MM.1S (cell line): Measurements from ENCODE around the gene ZBTB46.

ENCODE experiments used
- DNase-seq: peaks from one replicate; pipeline ENCODE4 v3.0.0-alpha.2; 2015
- H2AFZ ChIP-seq: fragments of 300-600 bp; sonication (generic); 2 replicates; pipeline ENCODE4 v1.6.0; 2016; ENCODE audit warnings: antibody characterized with exemption, low read length
- H3F3A ChIP-seq: fragments of 300-600 bp; sonication (generic); 2 replicates; pipeline ENCODE4 v1.6.1; 2016; ENCODE audit warnings: mild to moderate bottlenecking, antibody characterized with exemption, low read length, moderate library complexity, mixed read lengths; ENCODE audit not compliant: insufficient read depth
- H3K27ac ChIP-seq: fragments of 300-600 bp; sonication (generic); 2 replicates; pipeline ENCODE4 v1.5.1; 2016; ENCODE audit warnings: mild to moderate bottlenecking, low read length
- H3K27me3 ChIP-seq: fragments of 300-600 bp; sonication (generic); replicated peaks from 2 replicates; pipeline ENCODE4 v1.6.0; 2016; ENCODE audit warnings: low read length; ENCODE audit not compliant: insufficient read depth
- H3K36me3 ChIP-seq: fragments of 300-600 bp; sonication (generic); replicated peaks from 2 replicates; pipeline ENCODE4 v1.6.1; 2016; ENCODE audit warnings: mild to moderate bottlenecking, low read length, mixed read lengths; ENCODE audit not compliant: insufficient read depth
- H3K4me1 ChIP-seq: fragments of 300-600 bp; sonication (generic); 2 replicates; pipeline ENCODE4 v1.6.1; 2016; ENCODE audit warnings: low read length, mixed read lengths
- H3K4me2 ChIP-seq: fragments of 300-600 bp; sonication (generic); 2 replicates; pipeline ENCODE4 v1.6.0; 2016; ENCODE audit warnings: low read depth, low read length
- H3K4me3 ChIP-seq: fragments of 300-600 bp; sonication (generic); 2 replicates; pipeline ENCODE4 v1.5.1; 2016; ENCODE audit warnings: low read length, mixed read lengths
- H3K79me2 ChIP-seq: fragments of 300-600 bp; sonication (generic); 2 replicates; pipeline ENCODE4 v1.6.1; 2016; ENCODE audit warnings: mixed run types, low read length, mixed read lengths
- H3K9ac ChIP-seq: fragments of 300-600 bp; sonication (generic); 2 replicates; pipeline ENCODE4 v1.6.1; 2016; ENCODE audit warnings: low read length, mixed read lengths
- H3K9me2 ChIP-seq: fragments of 300-600 bp; sonication (generic); replicated peaks from 2 replicates; pipeline ENCODE4 v1.6.1; 2016; ENCODE audit warnings: mild to moderate bottlenecking, low read length, mixed read lengths; ENCODE audit not compliant: insufficient read depth
- H3K9me3 ChIP-seq: fragments of 300-600 bp; sonication (generic); replicated peaks from 2 replicates; pipeline ENCODE4 v1.6.1; 2016; ENCODE audit warnings: mild to moderate bottlenecking, low read length, mixed read lengths; ENCODE audit not compliant: insufficient read depth
- H4K20me1 ChIP-seq: fragments of 300-600 bp; sonication (generic); 2 replicates; pipeline ENCODE4 v1.6.1; 2016; ENCODE audit warnings: mild to moderate bottlenecking, low read length, moderate library complexity, mixed read lengths; ENCODE audit not compliant: insufficient read depth
- CTCF ChIP-seq: fragments of 300-600 bp; sonication (generic); IDR thresholded peaks from 2 replicates; pipeline ENCODE4 v1.5.1; 2016; ENCODE audit warnings: antibody characterized with exemption, low read length, mixed read lengths
- EZH2 ChIP-seq: fragments of 300-600 bp; sonication (generic); optimal IDR thresholded peaks from 2 replicates; pipeline ENCODE3; 2017; ENCODE audit warnings: low read depth, mild to moderate bottlenecking, antibody characterized with exemption, low read length, mixed read lengths
- EZH2phosphoT487 ChIP-seq: fragments of 300-600 bp; sonication (generic); IDR thresholded peaks from 2 replicates; pipeline ENCODE4 v1.6.1; 2018; ENCODE audit warnings: antibody characterized with exemption, low read length

ZBTB46 gene

GRCh38 chr20:63711085-63711645 is 119.9 kb downstream of the ZBTB46 start:
- peaks cover 4% of the 10 kb centered on the region; the same call in 1 of the 2 replicates for H4K20me1 ChIP-seq
- no peaks in the 10 kb centered on the region for H3K27me3 ChIP-seq
- H2AFZ ChIP-seq = no peak overlapping the region
- H3K4me1 ChIP-seq = peaks cover 13% of the 10 kb centered on the region
- no peak for DNase-seq
- no peak overlapping the region for H3K4me2 ChIP-seq
- H3K4me3 ChIP-seq = no peak overlapping the region
- no peaks in the 10 kb centered on the region for H3K9me3 ChIP-seq
- no peak overlapping the region for H3K9ac ChIP-seq
- no peak overlapping the region for H3K27ac ChIP-seq
- TF ChIP-seq CTCF = no peak
- no peak for TF ChIP-seq EZH2
- peaks cover 87% of the 10 kb centered on the region for H3K79me2 ChIP-seq
- H3F3A ChIP-seq = 0 out of 2 replicates have a peak, but pooled peaks cover 9% of the 10 kb centered on the region
- no peaks in the 10 kb centered on the region for H3K9me2 ChIP-seq
- H3K36me3 ChIP-seq = peaks cover 10% of the 10 kb centered on the region

DNA sequence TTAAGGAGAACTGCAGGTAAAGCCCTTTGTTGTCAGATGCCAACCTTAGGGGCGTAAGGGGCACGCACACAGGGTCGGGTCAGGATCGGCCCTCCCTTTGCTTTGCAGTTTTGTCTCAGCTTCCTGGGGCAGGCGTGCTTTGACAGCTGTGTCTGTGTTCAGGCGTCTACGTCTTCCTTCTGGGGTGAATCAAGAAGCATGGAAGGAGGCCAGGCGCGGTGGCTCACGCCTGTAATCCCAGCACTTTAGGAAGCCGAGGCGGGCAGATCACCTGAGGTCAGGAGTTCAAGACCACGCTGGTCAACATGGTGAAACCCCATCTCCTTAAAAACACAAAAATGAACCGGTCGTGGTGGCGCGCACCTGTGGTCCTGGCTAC is 121.9 kb downstream of the ZBTB46 start:
- peaks cover 4% of the 10 kb centered on the region; the same call in 1 of the 2 replicates for H4K20me1 ChIP-seq
- peak overlapping the region; percentile 97; the same call in 1 of the 2 replicates for H3K4me3 ChIP-seq
- H3K79me2 ChIP-seq = peaks cover 91% of the 10 kb centered on the region
- H3K36me3 ChIP-seq = peaks cover 10% of the 10 kb centered on the region
- H3K4me2 ChIP-seq = peak overlapping the region; percentile 61
- 0 out of 2 replicates have a peak, but pooled peaks cover 9% of the 10 kb centered on the region for H3F3A ChIP-seq
- no peaks in the 10 kb centered on the region for H3K9me3 ChIP-seq
- TF ChIP-seq CTCF = no peak
- no peak for TF ChIP-seq EZH2
- TF ChIP-seq EZH2phosphoT487 = no peak
- no peak overlapping the region for H3K27ac ChIP-seq
- peaks cover 14% of the 10 kb centered on the region for H3K4me1 ChIP-seq
- H2AFZ ChIP-seq = no peak overlapping the region
- H3K9me2 ChIP-seq = no peaks in the 10 kb centered on the region
- no peak overlapping the region for H3K9ac ChIP-seq
- no peaks in the 10 kb centered on the region for H3K27me3 ChIP-seq
- no peak for DNase-seq

DNA sequence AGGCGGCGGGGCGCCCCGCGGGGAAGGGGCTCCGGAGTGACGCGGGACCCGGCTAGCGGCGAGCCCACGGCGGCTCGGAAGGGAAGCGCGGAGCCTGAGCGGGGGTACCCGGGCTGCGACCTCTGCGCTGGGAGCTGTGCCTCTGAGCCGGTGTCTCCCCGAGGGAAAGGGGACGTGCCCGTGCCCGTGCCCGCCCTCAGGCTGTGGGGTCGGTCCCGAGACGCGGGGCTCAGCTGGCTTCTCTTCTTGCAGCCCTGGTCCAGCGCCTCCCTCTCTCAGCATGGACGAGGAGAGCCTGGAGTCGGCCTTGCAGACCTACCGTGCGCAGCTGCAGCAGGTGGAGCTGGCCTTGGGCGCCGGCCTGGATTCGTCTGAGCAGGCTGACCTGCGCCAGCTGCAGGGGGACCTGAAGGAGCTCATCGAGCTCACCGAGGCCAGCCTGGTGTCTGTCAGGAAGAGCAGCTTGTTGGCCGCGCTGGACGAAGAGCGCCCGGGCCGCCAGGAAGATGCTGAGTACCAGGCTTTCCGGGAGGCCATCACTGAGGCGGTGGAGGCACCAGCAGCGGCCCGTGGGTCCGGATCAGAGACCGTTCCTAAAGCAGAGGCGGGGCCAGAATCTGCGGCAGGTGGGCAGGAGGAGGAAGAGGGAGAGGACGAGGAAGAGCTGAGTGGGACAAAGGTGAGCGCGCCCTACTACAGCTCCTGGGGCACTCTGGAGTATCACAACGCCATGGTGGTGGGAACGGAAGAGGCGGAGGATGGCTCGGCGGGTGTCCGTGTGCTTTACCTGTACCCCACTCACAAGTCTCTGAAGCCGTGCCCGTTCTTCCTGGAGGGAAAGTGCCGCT is 122.5 kb downstream of the ZBTB46 start:
- peak overlapping the region; percentile 97 for H3K4me3 ChIP-seq
- H4K20me1 ChIP-seq = peaks cover 4% of the 10 kb centered on the region; the same call in 1 of the 2 replicates
- peaks cover 14% of the 10 kb centered on the region for H3K4me1 ChIP-seq
- H3F3A ChIP-seq = 0 out of 2 replicates have a peak, but pooled peaks cover 9% of the 10 kb centered on the region
- peak overlapping the region; percentile 61 for H3K4me2 ChIP-seq
- H2AFZ ChIP-seq = no peak overlapping the region
- TF ChIP-seq CTCF (no peak), EZH2phosphoT487 (no peak), EZH2 (no peak)
- H3K9ac ChIP-seq = peak overlapping the region; percentile 83; the same call in 1 of the 2 replicates
- peaks cover 10% of the 10 kb centered on the region for H3K36me3 ChIP-seq
- DNase-seq = no peak
- H3K9me2 ChIP-seq = no peaks in the 10 kb centered on the region
- H3K27ac ChIP-seq = no peak overlapping the region
- H3K27me3 ChIP-seq = no peaks in the 10 kb centered on the region
- peaks cover 89% of the 10 kb centered on the region for H3K79me2 ChIP-seq
- H3K9me3 ChIP-seq = no peaks in the 10 kb centered on the region
